ENCODE data around the gene FADS3. TPM values are rescaled to one million over a fixed set of nuclear protein-coding genes. Genes with fewer than 3 reads are reported as not detected.
A peak's percentile ranks its signal among the peaks of the same experiment; 100 is the strongest.

FADS3 gene
- total and polyA plus RNA-seq, 2 donors (not counting 1 experiment from before 2014, with no cell fraction given) = 79.9 to 224 TPM

- no peak for DNase-seq (ENCODE audit: low read depth in 2 of 2)
- no peak for TF ChIP-seq EZH2 (IDR thresholded peaks at IDR 0.05; ENCODE audit: low read length, missing control alignments)
- H3K9ac ChIP-seq (ENCODE audit: insufficient read depth, low read length) = no peak overlapping the region
- H3K36me3 ChIP-seq (ENCODE audit: control insufficient read depth, insufficient read depth, low read length) = no peaks in the 10 kb centered on the region
- H3K9me3 ChIP-seq (ENCODE audit: control insufficient read depth, insufficient read depth, low read depth, low read length) = no peaks in the 10 kb centered on the region
- no peak overlapping the region for H3K4me2 ChIP-seq (ENCODE audit: extremely low read depth, insufficient read depth, low read length)
- H3K27ac ChIP-seq (ENCODE audit: insufficient read depth, low read length) = no peak overlapping the region
- no peak overlapping the region for H3K4me3 ChIP-seq (replicated peaks in 1 of 4; ENCODE audit: control extremely low read depth in 1 of 4, insufficient read depth in 1 of 4, low read depth in 3 of 4, low read length in 4 of 4)
- H3K27me3 ChIP-seq (ENCODE audit: control insufficient read depth, insufficient read depth, low read length) = no peaks in the 10 kb centered on the region
- no peaks in the 10 kb centered on the region for H4K20me1 ChIP-seq (ENCODE audit: control insufficient read depth, extremely low read depth, insufficient read depth, low read length)
- H2AFZ ChIP-seq (ENCODE audit: low read length) = no peak overlapping the region
- no peaks in the 10 kb centered on the region for H3K79me2 ChIP-seq (ENCODE audit: control insufficient read depth, insufficient read depth, low read length)
- H3K4me1 ChIP-seq (ENCODE audit: control insufficient read depth, extremely low read depth, insufficient read depth, low read length) = peaks cover 14% of the 10 kb centered on the region
These were observed 34.9 kb upstream of the FADS3 start for GRCh38 chr11:61926235-61926634.

GRCh38 chr11:61925736-61926135 lies 34.4 kb upstream of the FADS3 start:
- H3K79me2 ChIP-seq (ENCODE audit: control insufficient read depth, insufficient read depth, low read length) = no peaks in the 10 kb centered on the region
- no peak overlapping the region for H3K9ac ChIP-seq (ENCODE audit: insufficient read depth, low read length)
- H3K4me3 ChIP-seq (replicated peaks in 1 of 4; ENCODE audit: control extremely low read depth in 1 of 4, insufficient read depth in 1 of 4, low read depth in 3 of 4, low read length in 4 of 4) = no peak overlapping the region
- H3K27ac ChIP-seq (ENCODE audit: insufficient read depth, low read length) = no peak overlapping the region
- no peaks in the 10 kb centered on the region for H4K20me1 ChIP-seq (ENCODE audit: control insufficient read depth, extremely low read depth, insufficient read depth, low read length)
- H3K27me3 ChIP-seq (ENCODE audit: control insufficient read depth, insufficient read depth, low read length) = no peaks in the 10 kb centered on the region
- no peaks in the 10 kb centered on the region for H3K9me3 ChIP-seq (ENCODE audit: control insufficient read depth, insufficient read depth, low read depth, low read length)
- H3K36me3 ChIP-seq (ENCODE audit: control insufficient read depth, insufficient read depth, low read length) = no peaks in the 10 kb centered on the region
- peaks cover 14% of the 10 kb centered on the region for H3K4me1 ChIP-seq (ENCODE audit: control insufficient read depth, extremely low read depth, insufficient read depth, low read length)
- no peak overlapping the region for H3K4me2 ChIP-seq (ENCODE audit: extremely low read depth, insufficient read depth, low read length)
- no peak for TF ChIP-seq EZH2 (IDR thresholded peaks at IDR 0.05; ENCODE audit: low read length, missing control alignments)
- no peak for TF ChIP-seq CTCF (conservative IDR thresholded peaks at IDR 0.05 in 1 of 2, IDR thresholded peaks at IDR 0.05 in 1 of 2; ENCODE audit: low read depth in 1 of 2, low read length in 2 of 2)
- no peak for DNase-seq (ENCODE audit: low read depth in 2 of 2)
- no peak overlapping the region for H2AFZ ChIP-seq (ENCODE audit: low read length)

- peaks cover 6% of the 10 kb centered on the region for H3K27me3 ChIP-seq (ENCODE audit: control insufficient read depth, insufficient read depth, low read length)
- H3K4me1 ChIP-seq (ENCODE audit: control insufficient read depth, extremely low read depth, insufficient read depth, low read length) = peaks cover 14% of the 10 kb centered on the region
- TF ChIP-seq EZH2 (IDR thresholded peaks at IDR 0.05; ENCODE audit: low read length, missing control alignments) (no peak), CTCF (conservative IDR thresholded peaks at IDR 0.05 in 1 of 2, IDR thresholded peaks at IDR 0.05 in 1 of 2; ENCODE audit: low read depth in 1 of 2, low read length in 2 of 2) (no peak)
- no peak overlapping the region for H3K4me3 ChIP-seq (replicated peaks in 1 of 4; ENCODE audit: control extremely low read depth in 1 of 4, insufficient read depth in 1 of 4, low read depth in 3 of 4, low read length in 4 of 4)
- H3K79me2 ChIP-seq (ENCODE audit: control insufficient read depth, insufficient read depth, low read length) = no peaks in the 10 kb centered on the region
- no peak for DNase-seq (ENCODE audit: low read depth in 2 of 2)
- H3K36me3 ChIP-seq (ENCODE audit: control insufficient read depth, insufficient read depth, low read length) = no peaks in the 10 kb centered on the region
- H4K20me1 ChIP-seq (ENCODE audit: control insufficient read depth, extremely low read depth, insufficient read depth, low read length) = no peaks in the 10 kb centered on the region
- no peak overlapping the region for H2AFZ ChIP-seq (ENCODE audit: low read length)
- no peaks in the 10 kb centered on the region for H3K9me3 ChIP-seq (ENCODE audit: control insufficient read depth, insufficient read depth, low read depth, low read length)
- no peak overlapping the region for H3K27ac ChIP-seq (ENCODE audit: insufficient read depth, low read length)
- H3K9ac ChIP-seq (ENCODE audit: insufficient read depth, low read length) = peak overlapping the region; percentile 3
- peak overlapping the region; percentile 53 for H3K4me2 ChIP-seq (ENCODE audit: extremely low read depth, insufficient read depth, low read length)
These were observed 32.7 kb upstream of the FADS3 start for GRCh38 chr11:61924064-61924455.

Measured in fibroblast of lung (primary cell).